NB4 (cell line): Measurements from ENCODE around the gene VTCN1.

ENCODE experiments used
- DNase-seq: peaks from one replicate; pipeline ENCODE4 v3.0.0; 2010; ENCODE audit warnings: low read depth
- H3K4me3 ChIP-seq: one replicate; pipeline ENCODE4 v1.5.1; 2011; ENCODE audit warnings: mild to moderate bottlenecking, low read depth, low read length, moderate library complexity
- CTCF ChIP-seq: IDR thresholded peaks from one replicate; pipeline ENCODE4 v1.5.1; 2012; ENCODE audit warnings: low read depth, low read length
- MAX ChIP-seq: IDR thresholded peaks from 2 replicates; pipeline ENCODE4 v1.6.1; 2011; ENCODE audit warnings: low read depth, low read length
- MYC ChIP-seq: IDR thresholded peaks from 2 replicates; pipeline ENCODE4 v1.6.1; 2011; ENCODE audit warnings: low read depth, low read length
- POLR2A ChIP-seq: IDR thresholded peaks from 2 replicates; pipeline ENCODE4 v1.6.1; 2011; ENCODE audit warnings: mild to moderate bottlenecking; ENCODE audit not compliant: insufficient read length; ENCODE audit errors: extremely low read depth

VTCN1 gene

GRCh38 chr1:117209094-117209493 is 1.6 kb downstream of the VTCN1 start:
- no peak overlapping the region for H3K4me3 ChIP-seq
- DNase-seq: no peak
- TF ChIP-seq CTCF: no peak
- TF ChIP-seq MYC: no peak
- TF ChIP-seq POLR2A: no peak
- no peak for TF ChIP-seq MAX

- no peak for DNase-seq
Measured at GRCh38 chr1:117208580-117208979, 2.1 kb downstream of the VTCN1 start.

GRCh38 chr1:117205368-117205767 is 5.4 kb downstream of the VTCN1 start:
- TF ChIP-seq MAX: no peak
- no peak for TF ChIP-seq CTCF
- TF ChIP-seq MYC: no peak
- TF ChIP-seq POLR2A: no peak
- no peak for DNase-seq
- H3K4me3 ChIP-seq: no peak overlapping the region

More at GRCh38 chr1:117208580-117208979, 2.1 kb downstream of the VTCN1 start:
- no peak overlapping the region for H3K4me3 ChIP-seq
- no peak for TF ChIP-seq CTCF
- no peak for TF ChIP-seq POLR2A
- TF ChIP-seq MAX: no peak
- TF ChIP-seq MYC: no peak

GRCh38 chr1:117201808-117202207 is 8.9 kb downstream of the VTCN1 start:
- H3K4me3 ChIP-seq: no peak overlapping the region
- TF ChIP-seq CTCF (no peak), MAX (no peak), POLR2A (no peak), MYC (no peak)
- no peak for DNase-seq

- DNase-seq: no peak
- TF ChIP-seq MYC (no peak), CTCF (no peak), MAX (no peak), POLR2A (no peak)
Measured at GRCh38 chr1:117198097-117198496, 12.6 kb downstream of the VTCN1 start.

GRCh38 chr1:117189726-117190125 is 21.0 kb downstream of the VTCN1 start:
- DNase-seq: no peak
- no peak overlapping the region for H3K4me3 ChIP-seq
- TF ChIP-seq MYC (no peak), MAX (no peak), CTCF (no peak), POLR2A (no peak)

More at GRCh38 chr1:117198097-117198496, 12.6 kb downstream of the VTCN1 start:
- H3K4me3 ChIP-seq: no peak overlapping the region
